Measurements from ENCODE around the gene RALGPS1. TPM values are rescaled to one million over a fixed set of nuclear protein-coding genes. Genes with fewer than 3 reads are reported as not detected.

Gene RALGPS1
- polyA plus RNA-seq, 3 donors = 0.60 to 4.6 (median 1.3) TPM

GRCh38 chr9:127211983-127212382 is 297.4 kb downstream of the RALGPS1 start:
- Mint-ChIP-seq H3K27me3 (ENCODE audit: low read depth in 3 of 3) (peaks cover 7 to 10% (median 7%) of the 10 kb centered on the region in 3 donors), H3K4me1 (peaks cover 2% of the 10 kb centered on the region), H3K9me3 (no peaks in the 10 kb centered on the region), H3K4me3 (no peak overlapping the region), H3K36me3 (no peaks in the 10 kb centered on the region), H3K27ac (no peak overlapping the region)
- 94% methylated on average over 8 of the region's 11 CpGs for WGBS (ENCODE audit: insufficient coverage)
- Histone ChIP-seq H3K4me3 (replicated peaks in 1 of 3; ENCODE audit: low read depth in 2 of 3, low read length in 3 of 3) (no peak overlapping the region), H3K79me2 (ENCODE audit: insufficient read depth, low read length) (no peaks in the 10 kb centered on the region), H4K20me1 (ENCODE audit: insufficient read depth, low read length) (no peaks in the 10 kb centered on the region), H2AFZ (ENCODE audit: insufficient read depth, low read depth, low read length, poor library complexity, severe bottlenecking) (no peak overlapping the region), H3K27me3 (ENCODE audit: control insufficient read depth in 2 of 2, insufficient read depth in 2 of 2, low read length in 2 of 2) (no peaks in the 10 kb centered on the region), H3K4me1 (ENCODE audit: control insufficient read depth in 1 of 2, insufficient read depth in 2 of 2, low read length in 2 of 2) (no peaks in the 10 kb centered on the region), H3K9ac (ENCODE audit: insufficient read depth, low read length, poor library complexity, severe bottlenecking) (no peak overlapping the region), H3K9me3 (replicated peaks in 1 of 2; ENCODE audit: control insufficient read depth in 1 of 2, insufficient read depth in 1 of 2, low read length in 2 of 2) (no peaks in the 10 kb centered on the region), H3K4me2 (replicated peaks; ENCODE audit: extremely low read depth, low read length, poor library complexity, severe bottlenecking) (no peak overlapping the region), H3K36me3 (replicated peaks in 1 of 2; ENCODE audit: control insufficient read depth in 1 of 2, insufficient read depth in 2 of 2, low read length in 2 of 2) (no peaks in the 10 kb centered on the region), H3K27ac (ENCODE audit: low read depth in 1 of 2, low read length in 2 of 2) (no peak overlapping the region)
- TF ChIP-seq CTCF (IDR thresholded peaks at IDR 0.05) = no peak
- intact Hi-C loops (cut with micrococcal nuclease) = no loop called here
- DNase-seq = no peak

- Histone ChIP-seq H3K4me2 (replicated peaks; ENCODE audit: extremely low read depth, low read length, poor library complexity, severe bottlenecking) (no peak overlapping the region), H3K4me1 (ENCODE audit: control insufficient read depth in 1 of 2, insufficient read depth in 2 of 2, low read length in 2 of 2) (no peaks in the 10 kb centered on the region), H3K27me3 (ENCODE audit: control insufficient read depth in 2 of 2, insufficient read depth in 2 of 2, low read length in 2 of 2) (no peaks in the 10 kb centered on the region), H3K79me2 (ENCODE audit: insufficient read depth, low read length) (no peaks in the 10 kb centered on the region), H4K20me1 (ENCODE audit: insufficient read depth, low read length) (no peaks in the 10 kb centered on the region), H3K9ac (ENCODE audit: insufficient read depth, low read length, poor library complexity, severe bottlenecking) (no peak overlapping the region), H3K9me3 (replicated peaks in 1 of 2; ENCODE audit: control insufficient read depth in 1 of 2, insufficient read depth in 1 of 2, low read length in 2 of 2) (no peaks in the 10 kb centered on the region), H3K4me3 (replicated peaks in 1 of 3; ENCODE audit: low read depth in 2 of 3, low read length in 3 of 3) (no peak overlapping the region), H3K27ac (ENCODE audit: low read depth in 1 of 2, low read length in 2 of 2) (no peak overlapping the region), H2AFZ (ENCODE audit: insufficient read depth, low read depth, low read length, poor library complexity, severe bottlenecking) (no peak overlapping the region), H3K36me3 (replicated peaks in 1 of 2; ENCODE audit: control insufficient read depth in 1 of 2, insufficient read depth in 2 of 2, low read length in 2 of 2) (no peaks in the 10 kb centered on the region)
- H3K4me3 Mint-ChIP-seq = no peak overlapping the region
- peaks cover 7 to 10% (median 7%) of the 10 kb centered on the region in 3 donors for H3K27me3 Mint-ChIP-seq (ENCODE audit: low read depth in 3 of 3)
- DNase-seq = no peak
- TF ChIP-seq CTCF (IDR thresholded peaks at IDR 0.05) = no peak
- 100% methylated on average over 1 of the region's 9 CpGs for WGBS (ENCODE audit: insufficient coverage)
- no peaks in the 10 kb centered on the region for H3K36me3 Mint-ChIP-seq
- intact Hi-C loops (cut with micrococcal nuclease) = no loop called here
- no peaks in the 10 kb centered on the region for H3K9me3 Mint-ChIP-seq
- peaks cover 2% of the 10 kb centered on the region for H3K4me1 Mint-ChIP-seq
- no peak overlapping the region for H3K27ac Mint-ChIP-seq
Observed at GRCh38 chr9:127212453-127212852, 297.9 kb downstream of the RALGPS1 start.

Data from CD14-positive monocyte (primary cell).